Body of pancreas (tissue), 4 donors: Measurements from ENCODE around the gene SBK2. TPM values are rescaled to one million over a fixed set of nuclear protein-coding genes. Genes with fewer than 3 reads are reported as not detected.

Experiments
- ATAC-seq: fragments of 150-250 bp; one replicate; pipeline ENCODE4 v1.9.1; 2016
- DNase-seq, 4 donors: peaks; one replicate each; pipeline ENCODE4 v3.0.0-alpha.2; 2019
- H3K27ac ChIP-seq, 4 donors: fragments of 200-600 bp; sonication (generic); 1 replicate in 3 of 4; 2 replicates in 1 of 4; pipeline versions ENCODE4 v1.5.1 to v1.6.1; 2016 to 2019; ENCODE audit warnings: mild to moderate bottlenecking in 1 of 4, mixed read lengths in 1 of 4, moderate library complexity in 1 of 4
- H3K27me3 ChIP-seq, 2 donors: fragments of 200-600 bp; sonication (generic); one replicate each; pipeline ENCODE4 v1.6.0; 2016; ENCODE audit warnings: mild to moderate bottlenecking in 1 of 2
- H3K36me3 ChIP-seq, 2 donors: fragments of 200-600 bp; sonication (generic); replicated peaks in 1 of 2; 2 replicates each; pipeline ENCODE4 v1.5.1; 2016; ENCODE audit warnings: low read depth in 2 of 2; ENCODE audit not compliant: insufficient read depth in 1 of 2
- H3K4me1 ChIP-seq: fragments of 200-600 bp; sonication (generic); one replicate; pipeline ENCODE4 v1.6.0; 2016
- H3K4me3 ChIP-seq, 2 donors: fragments of 200-600 bp; sonication (generic); 1 replicate in 1 of 2; 2 replicates in 1 of 2; pipeline ENCODE4 v1.5.1; 2016 to 2019
- H3K9me3 ChIP-seq, 3 donors: fragments of 200-600 bp; sonication (generic); 1 replicate in 2 of 3; 2 replicates in 1 of 3; pipeline ENCODE4 v1.5.1; 2016
- CTCF ChIP-seq, 7 experiments: fragments of 450-650 bp in 4 of 7; fragments of 200-600 bp in 3 of 7; sonication (generic) in 3 of 7; IDR thresholded peaks; one replicate each; pipeline ENCODE4 v1.5.1; 2016 to 2019; ENCODE audit warnings: antibody characterized with exemption in 7 of 7
- POLR2A ChIP-seq, 3 donors: fragments of 450-650 bp; IDR thresholded peaks; one replicate each; pipeline ENCODE4 v1.6.1; 2016; ENCODE audit warnings: antibody characterized with exemption in 3 of 3, mild to moderate bottlenecking in 2 of 3
- WGBS, 2 donors: methylation state at CpG; one replicate each; pipeline ENCODE4 v1.1.5; 2017; 5-methylcytosine and 5-hydroxymethylcytosine counted together
- intact Hi-C: fragments of 100-400 bp; cut with DNase I; formaldehyde crosslinking; loops from one replicate; pipeline ENCODE4 v1.15.1; 2023
- total RNA-seq, 2 donors: library from RNA; depleted of rRNA; stranded (reverse); fragments of >200 nt; gene quantifications; one replicate each; pipeline ENCODE4 v1.1.0, GENCODE V29; 2016

SBK2 gene
- total RNA-seq, 2 donors from 2014 or later = not detected

- 5 to 6% methylated on average over 5 to 6 of the region's 6 CpGs for WGBS, 2 donors
- peak; percentile 50 for ATAC-seq
- H3K27ac ChIP-seq = peak overlapping the region; percentile 71 to 95 (median 89)
- no peaks in the 10 kb centered on the region for H3K36me3 ChIP-seq
- DNase-seq = peak in 2 of 4 donors; percentile 43
- H3K4me1 ChIP-seq = peaks cover 42% of the 10 kb centered on the region
- intact Hi-C loops = no loop called here
- H3K27me3 ChIP-seq = no peaks in the 10 kb centered on the region
- TF ChIP-seq CTCF (IDR thresholded peaks at IDR 0.05) (no peak), POLR2A (IDR thresholded peaks at IDR 0.05) (no peak)
- H3K9me3 ChIP-seq = no peaks in the 10 kb centered on the region
- no peak overlapping the region for H3K4me3 ChIP-seq
These were observed 44.9 kb upstream of the SBK2 start for GRCh38 chr19:55581823-55582223.

GRCh38 chr19:55581145-55581822 is 44.4 kb upstream of the SBK2 start:
- peak overlapping the region; percentile 71 to 95 (median 89) for H3K27ac ChIP-seq
- peak overlapping the region; percentile 96 for H3K4me3 ChIP-seq
- no peaks in the 10 kb centered on the region for H3K9me3 ChIP-seq
- peaks cover 36% of the 10 kb centered on the region for H3K4me1 ChIP-seq
- peak; percentile 6 for ATAC-seq
- 10 to 18% methylated on average over 11 to 12 of the region's 12 CpGs for WGBS, 2 donors
- intact Hi-C loops = no loop called here
- peak in 1 of 4 donors; percentile 50 for DNase-seq
- no peaks in the 10 kb centered on the region for H3K27me3 ChIP-seq
- TF ChIP-seq POLR2A (IDR thresholded peaks at IDR 0.05) (no peak), CTCF (IDR thresholded peaks at IDR 0.05) (no peak)
- H3K36me3 ChIP-seq = no peaks in the 10 kb centered on the region

GRCh38 chr19:55580628-55581144 is 43.8 kb upstream of the SBK2 start, which contains the start of gene ZNF579:
Gene ZNF579, minus strand, starts transcription at chr19:55580848. Its CDS starts 1,209 bp downstream, at chr19:55579639.
- Histone ChIP-seq H3K4me1 (peaks cover 30% of the 10 kb centered on the region), H3K27me3 (no peaks in the 10 kb centered on the region), H3K36me3 (no peaks in the 10 kb centered on the region), H3K27ac (peak within 1 kb of the TSS; percentile 71 to 95 (median 89)), H3K4me3 (peak within 1 kb of the TSS; percentile 96), H3K9me3 (no peaks in the 10 kb centered on the region)
- peak; percentile 82 for ATAC-seq
- TF ChIP-seq POLR2A (IDR thresholded peaks at IDR 0.05) = peak in 2 of 3 donors; percentile 29 to 45
- peak in 1 of 7 experiments; percentile 7 for TF ChIP-seq CTCF (IDR thresholded peaks at IDR 0.05)
- intact Hi-C loops = no loop called here
- 0 to 4% methylated on average over 5 to 24 of the region's 24 CpGs for WGBS, 2 donors
- DNase-seq = peak; percentile 88 to 90 (median 89)

GRCh38 chr19:55579766-55580621 is 43.1 kb upstream of the SBK2 start:
- Histone ChIP-seq H3K4me3 (peak overlapping the region; percentile 96), H3K9me3 (no peaks in the 10 kb centered on the region), H3K27ac (peak overlapping the region; percentile 71 to 95 (median 89)), H3K4me1 (peaks cover 27% of the 10 kb centered on the region), H3K27me3 (no peaks in the 10 kb centered on the region), H3K36me3 (no peaks in the 10 kb centered on the region)
- intact Hi-C loops = no loop called here
- 11 to 19% methylated on average over 13 to 20 of the region's 20 CpGs for WGBS, 2 donors
- no peak for TF ChIP-seq POLR2A (IDR thresholded peaks at IDR 0.05)
- no peak for TF ChIP-seq CTCF (IDR thresholded peaks at IDR 0.05)
- ATAC-seq = peak; percentile 3
- DNase-seq = no peak
